ENCODE results near the gene BAIAP2. TPM values are rescaled to one million over a fixed set of nuclear protein-coding genes. Genes with fewer than 3 reads are reported as not detected.
A peak's percentile ranks its signal among the peaks of the same experiment; 100 is the strongest.

The BAIAP2 gene
- total and polyA plus RNA-seq, 12 donors, result 3.1 to 33.4 (median 14.6) TPM

DNA sequence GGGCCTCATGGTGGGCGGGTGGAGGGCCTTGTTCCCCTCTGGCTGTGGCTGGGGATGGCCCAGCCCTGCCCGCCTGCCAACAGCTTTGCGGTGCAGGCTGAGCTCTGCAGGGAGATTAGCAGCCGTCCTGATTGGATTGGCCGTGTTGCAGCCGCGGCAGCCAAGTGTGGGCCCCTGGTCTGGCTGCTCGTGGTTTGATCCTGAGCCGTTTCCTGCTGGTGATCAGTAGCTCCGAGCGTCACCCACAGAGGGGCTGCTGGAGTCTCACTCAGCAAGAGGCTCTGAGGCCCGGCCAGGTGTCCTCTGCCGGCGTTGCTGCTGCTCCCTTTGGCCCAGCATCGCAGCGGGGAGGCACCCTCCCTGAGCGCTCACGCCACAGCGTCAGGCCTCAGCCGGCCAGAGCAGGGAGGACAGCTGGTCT, 32.5 kb downstream of the BAIAP2 start:
- H3K27me3 ChIP-seq, result no peaks in the 10 kb centered on the region
- H3K4me1 ChIP-seq (replicated peaks in 1 of 2), result no peaks in the 10 kb centered on the region
- H3K27ac ChIP-seq, result peak overlapping the region in 1 of 5 donors; percentile 26
- 85 to 88% (median 86%) methylated on average over 13 to 20 of the region's 20 CpGs; no CpG with 5 or more reads in 1 of the 4 donors for WGBS, 4 donors
- TF ChIP-seq, protein P1, sequence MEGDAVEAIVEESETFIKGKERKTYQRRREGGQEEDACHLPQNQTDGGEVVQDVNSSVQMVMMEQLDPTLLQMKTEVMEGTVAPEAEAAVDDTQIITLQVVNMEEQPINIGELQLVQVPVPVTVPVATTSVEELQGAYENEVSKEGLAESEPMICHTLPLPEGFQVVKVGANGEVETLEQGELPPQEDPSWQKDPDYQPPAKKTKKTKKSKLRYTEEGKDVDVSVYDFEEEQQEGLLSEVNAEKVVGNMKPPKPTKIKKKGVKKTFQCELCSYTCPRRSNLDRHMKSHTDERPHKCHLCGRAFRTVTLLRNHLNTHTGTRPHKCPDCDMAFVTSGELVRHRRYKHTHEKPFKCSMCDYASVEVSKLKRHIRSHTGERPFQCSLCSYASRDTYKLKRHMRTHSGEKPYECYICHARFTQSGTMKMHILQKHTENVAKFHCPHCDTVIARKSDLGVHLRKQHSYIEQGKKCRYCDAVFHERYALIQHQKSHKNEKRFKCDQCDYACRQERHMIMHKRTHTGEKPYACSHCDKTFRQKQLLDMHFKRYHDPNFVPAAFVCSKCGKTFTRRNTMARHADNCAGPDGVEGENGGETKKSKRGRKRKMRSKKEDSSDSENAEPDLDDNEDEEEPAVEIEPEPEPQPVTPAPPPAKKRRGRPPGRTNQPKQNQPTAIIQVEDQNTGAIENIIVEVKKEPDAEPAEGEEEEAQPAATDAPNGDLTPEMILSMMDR (IDR thresholded peaks at IDR 0.05), result no peak
- TF ChIP-seq POLR2A (IDR thresholded peaks at IDR 0.05), result no peak
- intact Hi-C loops (cut with DNase I), result no loop called here
- DNase-seq, result peak in 1 of 7 donors; percentile 74
- H3K9me3 ChIP-seq (replicated peaks in 1 of 3), result no peaks in the 10 kb centered on the region
- H3K36me3 ChIP-seq (replicated peaks in 1 of 2), result no peaks in the 10 kb centered on the region
- H3K4me3 ChIP-seq, result no peak overlapping the region

DNA sequence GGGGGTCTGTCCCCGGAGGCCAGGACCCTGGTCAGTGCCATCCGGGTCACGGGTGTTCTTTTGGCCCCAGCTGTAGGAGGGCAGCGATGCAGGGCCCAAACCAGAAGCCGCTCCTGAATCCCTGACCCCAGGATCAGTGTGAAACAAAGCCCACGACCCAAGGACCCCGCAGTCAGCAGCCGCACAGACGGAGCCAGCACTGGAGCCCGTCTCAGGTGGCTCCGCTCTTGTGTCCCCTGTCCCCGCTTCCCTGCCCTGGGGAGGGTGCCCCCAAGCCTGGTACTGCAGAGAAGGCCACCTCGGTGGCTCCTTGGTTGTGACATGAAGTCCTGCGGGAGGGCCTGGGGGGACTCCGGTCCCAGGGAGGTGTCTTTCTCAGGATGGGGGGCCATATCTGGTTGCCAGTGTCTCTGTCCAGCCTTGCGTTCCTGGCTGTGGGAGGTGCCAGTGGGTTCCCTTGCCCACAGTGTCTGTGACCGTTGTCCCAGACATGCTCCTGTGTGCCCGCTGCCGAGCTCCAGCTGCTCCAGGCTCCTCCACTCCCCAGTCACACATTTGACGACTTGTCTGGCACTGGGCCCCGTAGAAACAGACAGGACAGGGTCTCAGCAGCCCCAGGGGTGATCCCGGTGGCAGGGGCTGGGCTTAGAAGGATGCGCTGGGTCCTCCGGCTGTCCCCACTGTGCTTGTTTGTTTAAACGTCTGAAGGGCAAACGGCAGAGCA, 33.6 kb downstream of the BAIAP2 start:
- 91 to 93% (median 92%) methylated on average over 7 to 26 of the region's 26 CpGs for WGBS, 4 donors
- TF ChIP-seq, protein P1 (IDR thresholded peaks at IDR 0.05), result no peak
- no peak for TF ChIP-seq POLR2A (IDR thresholded peaks at IDR 0.05)
- Histone ChIP-seq H3K27me3 (no peaks in the 10 kb centered on the region), H3K36me3 (replicated peaks in 1 of 2) (no peaks in the 10 kb centered on the region), H3K4me3 (no peak overlapping the region), H3K9me3 (replicated peaks in 1 of 3) (no peaks in the 10 kb centered on the region), H3K27ac (no peak overlapping the region), H3K4me1 (replicated peaks in 1 of 2) (no peaks in the 10 kb centered on the region)
- intact Hi-C loops (cut with DNase I), result no loop called here
- no peak for DNase-seq

DNA sequence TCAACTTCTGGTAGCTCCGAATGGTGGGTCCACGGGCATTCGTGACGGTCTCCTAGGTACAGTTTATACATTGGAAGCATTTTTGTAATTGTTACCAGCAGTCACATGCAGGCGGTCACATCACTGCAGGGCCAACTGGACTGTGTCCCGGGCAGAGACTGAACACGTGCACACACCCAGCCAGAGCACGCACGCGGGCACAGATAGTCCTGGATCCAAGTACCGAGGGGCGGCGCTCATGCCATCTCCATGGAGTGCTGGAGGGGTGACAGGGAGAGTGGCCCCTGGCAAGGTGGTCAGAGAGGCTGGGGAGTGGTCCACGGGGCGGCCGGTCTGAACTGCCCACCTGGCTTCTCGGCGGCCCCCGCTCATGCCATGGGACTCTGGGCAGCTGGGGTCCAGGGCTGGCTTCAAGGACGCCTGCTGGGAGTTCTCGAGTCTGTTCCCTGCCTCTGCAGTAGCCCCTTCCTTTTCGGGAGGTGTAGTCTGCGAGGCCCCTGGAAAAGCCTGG, 34.2 kb downstream of the BAIAP2 start:
- H3K27ac ChIP-seq, result no peak overlapping the region
- no peak for DNase-seq
- TF ChIP-seq, protein P1 (IDR thresholded peaks at IDR 0.05), result no peak
- no peak for TF ChIP-seq POLR2A (IDR thresholded peaks at IDR 0.05)
- intact Hi-C loops (cut with DNase I), result no loop called here
- H3K27me3 ChIP-seq, result no peaks in the 10 kb centered on the region
- H3K9me3 ChIP-seq (replicated peaks in 1 of 3), result no peaks in the 10 kb centered on the region
- H3K4me3 ChIP-seq, result no peak overlapping the region
- no peaks in the 10 kb centered on the region for H3K4me1 ChIP-seq (replicated peaks in 1 of 2)
- WGBS, 4 donors, result 73 to 98% (median 92%) methylated on average over 5 to 23 of the region's 23 CpGs
- H3K36me3 ChIP-seq (replicated peaks in 1 of 2), result no peaks in the 10 kb centered on the region

- no peaks in the 10 kb centered on the region for H3K36me3 ChIP-seq (replicated peaks in 1 of 2)
These were observed 35.7 kb downstream of the BAIAP2 start for GRCh38 chr17:81070541-81071246.

More at GRCh38 chr17:81070541-81071246, 35.7 kb downstream of the BAIAP2 start:
- Histone ChIP-seq H3K4me3 (no peak overlapping the region), H3K27ac (no peak overlapping the region), H3K4me1 (replicated peaks in 1 of 2) (no peaks in the 10 kb centered on the region), H3K27me3 (no peaks in the 10 kb centered on the region), H3K9me3 (replicated peaks in 1 of 3) (no peaks in the 10 kb centered on the region)
- DNase-seq, result no peak
- TF ChIP-seq, protein P1 (IDR thresholded peaks at IDR 0.05), result no peak
- WGBS, 4 donors, result 83 to 92% (median 87%) methylated on average over 10 to 25 of the region's 25 CpGs
- intact Hi-C loops (cut with DNase I), result no loop called here
